Measurements from ENCODE around the gene FBXO11. TPM values are rescaled to one million over a fixed set of nuclear protein-coding genes. Genes with fewer than 3 reads are reported as not detected.

Gene FBXO11
- total RNA-seq, 3 donors from 2014 or later, result 37.1 to 45.1 (median 40.7) TPM

DNA sequence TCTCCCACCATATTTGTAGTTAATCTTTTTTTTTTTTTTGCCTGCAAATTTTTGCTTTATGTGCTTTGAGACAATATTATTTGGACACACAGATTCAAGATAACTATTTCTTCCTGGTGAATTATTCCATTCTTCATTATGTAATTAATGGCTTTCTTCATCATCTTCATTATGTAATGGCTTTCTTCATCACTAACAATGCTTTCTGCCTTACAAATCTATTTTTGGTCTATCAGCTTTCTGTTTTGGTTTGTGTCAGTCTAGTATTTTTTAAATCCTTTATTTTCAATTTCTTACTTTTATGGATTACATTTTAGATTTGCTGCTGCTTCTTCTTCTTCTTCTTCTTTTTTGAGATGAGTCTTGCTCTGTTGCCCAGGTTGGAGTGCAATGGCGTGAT, 62.9 kb downstream of the FBXO11 start:
- no peaks in the 10 kb centered on the region for H3K9me3 Mint-ChIP-seq
- peaks cover 11% of the 10 kb centered on the region for H3K36me3 Mint-ChIP-seq (ENCODE audit: insufficient read depth)
- H3K27me3 Mint-ChIP-seq (ENCODE audit: low read depth), result no peaks in the 10 kb centered on the region
- no peak overlapping the region for H3K4me3 Mint-ChIP-seq
- no peak for DNase-seq
- peaks cover 35% of the 10 kb centered on the region for H3K4me1 Mint-ChIP-seq (ENCODE audit: low read depth)
- no peak for ATAC-seq

DNA sequence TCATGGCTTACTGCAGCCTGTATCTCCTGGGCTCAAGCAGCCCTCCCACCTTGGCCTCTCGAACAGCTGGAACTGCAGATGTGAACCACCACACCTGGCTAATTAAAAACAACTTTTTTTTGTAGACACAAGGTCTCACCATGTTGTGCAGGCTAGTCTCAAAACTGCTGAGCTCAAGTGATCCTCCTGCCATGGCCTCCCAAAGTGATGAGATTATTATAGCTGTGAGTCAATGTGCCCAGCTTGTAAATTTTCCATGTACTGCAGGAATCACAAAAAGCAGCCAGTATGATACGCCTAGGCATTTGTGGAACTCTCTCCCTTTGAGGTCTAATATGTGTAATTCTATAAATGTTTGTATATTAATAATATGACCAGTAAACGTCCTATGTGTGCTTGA, 63.5 kb downstream of the FBXO11 start:
- Mint-ChIP-seq H3K9me3 (no peaks in the 10 kb centered on the region), H3K36me3 (ENCODE audit: insufficient read depth) (peaks cover 9% of the 10 kb centered on the region), H3K4me3 (no peak overlapping the region), H3K27me3 (ENCODE audit: low read depth) (no peaks in the 10 kb centered on the region), H3K4me1 (ENCODE audit: low read depth) (peaks cover 35% of the 10 kb centered on the region)
- ATAC-seq (no peak), DNase-seq (no peak)

DNA sequence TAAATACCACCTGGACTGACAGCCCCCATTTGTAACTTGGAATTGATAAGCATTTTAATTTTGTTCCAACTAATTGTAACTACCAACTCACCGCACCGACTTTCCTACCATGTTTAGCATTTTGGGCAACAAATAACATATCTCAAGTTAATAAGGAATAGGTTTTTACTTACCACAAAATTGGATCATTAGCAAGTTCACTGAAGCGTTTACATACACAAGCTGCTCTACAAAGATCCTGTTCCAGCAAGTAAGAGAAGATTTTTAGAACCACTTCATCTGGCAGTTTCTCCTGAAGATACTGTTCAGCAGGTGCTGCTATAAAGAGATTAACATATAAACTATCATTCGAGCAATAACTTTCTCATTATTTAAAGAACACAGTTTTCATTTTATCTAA, 67.6 kb downstream of the FBXO11 start:
- no peaks in the 10 kb centered on the region for H3K27me3 Mint-ChIP-seq (ENCODE audit: low read depth)
- no peak for DNase-seq
- no peak overlapping the region for H3K4me3 Mint-ChIP-seq
- H3K36me3 Mint-ChIP-seq (ENCODE audit: insufficient read depth), result peaks cover 21% of the 10 kb centered on the region
- H3K9me3 Mint-ChIP-seq, result no peaks in the 10 kb centered on the region
- peaks cover 20% of the 10 kb centered on the region for H3K4me1 Mint-ChIP-seq (ENCODE audit: low read depth)
- ATAC-seq, result no peak

DNA sequence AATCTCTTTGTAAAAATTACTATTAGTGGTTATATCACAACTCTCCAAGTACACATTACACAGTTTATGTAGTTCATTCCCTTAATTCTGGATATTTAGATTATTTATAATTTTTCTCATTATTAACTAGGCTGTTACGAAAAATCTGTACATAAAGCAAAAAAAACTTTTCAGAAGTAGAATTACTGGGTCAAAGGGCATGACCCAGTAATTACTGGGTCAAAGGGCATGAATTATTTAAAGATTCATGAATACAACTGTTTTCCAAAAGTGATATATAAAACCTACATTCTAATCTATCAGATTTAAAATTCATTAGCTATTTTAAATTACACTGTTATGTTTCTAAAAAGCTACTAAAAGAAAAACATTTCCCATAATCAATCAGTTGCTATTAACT, 68.0 kb downstream of the FBXO11 start:
- no peak for ATAC-seq
- no peaks in the 10 kb centered on the region for H3K27me3 Mint-ChIP-seq (ENCODE audit: low read depth)
- H3K4me1 Mint-ChIP-seq (ENCODE audit: low read depth), result peaks cover 16% of the 10 kb centered on the region
- H3K9me3 Mint-ChIP-seq, result no peaks in the 10 kb centered on the region
- no peak overlapping the region for H3K4me3 Mint-ChIP-seq
- no peak for DNase-seq
- H3K36me3 Mint-ChIP-seq (ENCODE audit: insufficient read depth), result peaks cover 21% of the 10 kb centered on the region

DNA sequence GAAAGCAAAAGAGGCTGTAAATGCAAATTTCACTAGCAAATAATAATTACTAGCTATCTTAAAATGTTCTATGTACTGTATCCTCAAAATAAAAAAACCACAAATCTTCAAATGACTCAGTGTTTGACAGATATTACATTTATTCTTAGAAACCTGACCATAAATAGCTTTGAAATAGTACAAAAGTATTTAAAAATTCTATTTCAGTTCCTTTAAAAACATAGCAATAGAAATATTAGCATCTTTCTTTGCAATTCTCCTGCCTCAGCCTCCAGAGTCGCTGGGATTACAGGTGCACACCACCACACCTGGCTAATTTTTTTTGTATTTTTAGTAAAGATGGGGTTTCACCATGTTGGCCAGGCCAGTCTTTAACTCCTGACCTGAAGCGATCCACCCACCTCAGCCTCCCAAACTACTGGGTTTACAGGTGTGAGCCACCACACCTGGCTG, 72.8 kb downstream of the FBXO11 start:
- ATAC-seq (no peak), DNase-seq (no peak)
- Mint-ChIP-seq H3K36me3 (ENCODE audit: insufficient read depth) (peaks cover 38% of the 10 kb centered on the region), H3K4me3 (no peak overlapping the region), H3K4me1 (ENCODE audit: low read depth) (peaks cover 2% of the 10 kb centered on the region), H3K27me3 (ENCODE audit: low read depth) (no peaks in the 10 kb centered on the region), H3K9me3 (no peaks in the 10 kb centered on the region)

DNA sequence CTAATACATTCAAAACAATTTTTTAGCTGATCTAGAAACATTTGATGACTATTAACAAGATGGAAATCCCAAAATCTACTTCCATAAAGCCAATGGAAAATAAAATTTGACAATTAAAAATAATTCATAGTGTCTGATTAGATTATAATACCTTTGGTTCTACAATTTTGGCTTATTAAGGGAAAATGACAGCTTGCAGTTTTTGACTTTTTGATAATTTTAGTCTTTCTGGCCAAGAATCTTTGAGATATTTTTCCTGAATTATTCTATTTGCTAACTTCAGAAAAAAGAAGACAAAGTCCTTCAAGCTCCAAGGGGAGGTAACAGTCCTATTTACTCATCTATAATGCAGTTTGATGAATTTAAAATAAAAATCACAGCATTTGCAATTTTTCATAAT, 83.8 kb downstream of the FBXO11 start:
- ATAC-seq (no peak), DNase-seq (no peak)
- Mint-ChIP-seq H3K4me1 (ENCODE audit: low read depth) (no peaks in the 10 kb centered on the region), H3K36me3 (ENCODE audit: insufficient read depth) (peaks cover 32% of the 10 kb centered on the region), H3K9me3 (no peaks in the 10 kb centered on the region), H3K4me3 (no peak overlapping the region), H3K27me3 (ENCODE audit: low read depth) (no peaks in the 10 kb centered on the region)

DNA sequence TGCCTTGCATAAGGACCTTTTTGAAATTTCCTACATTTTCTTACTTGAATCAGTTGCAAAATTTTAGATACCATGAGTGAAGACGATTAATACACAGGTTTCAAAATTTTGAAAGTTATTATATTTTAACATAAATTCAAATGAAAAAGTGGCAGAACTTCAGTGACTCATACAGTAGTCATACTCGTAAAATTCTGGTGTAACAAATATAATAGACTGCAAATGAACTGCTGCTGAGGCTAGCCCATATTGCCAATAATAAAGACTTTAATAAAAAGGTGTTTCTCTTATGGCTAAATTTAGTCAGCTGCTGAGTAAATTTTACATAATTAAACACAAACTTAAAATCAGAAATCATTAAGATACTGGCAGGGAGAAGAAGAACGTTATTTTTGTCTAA, 86.5 kb downstream of the FBXO11 start:
- Mint-ChIP-seq H3K36me3 (ENCODE audit: insufficient read depth) (peaks cover 42% of the 10 kb centered on the region), H3K9me3 (no peaks in the 10 kb centered on the region), H3K27me3 (ENCODE audit: low read depth) (no peaks in the 10 kb centered on the region), H3K4me1 (ENCODE audit: low read depth) (no peaks in the 10 kb centered on the region), H3K4me3 (no peak overlapping the region)
- ATAC-seq, result no peak
- DNase-seq, result no peak

DNA sequence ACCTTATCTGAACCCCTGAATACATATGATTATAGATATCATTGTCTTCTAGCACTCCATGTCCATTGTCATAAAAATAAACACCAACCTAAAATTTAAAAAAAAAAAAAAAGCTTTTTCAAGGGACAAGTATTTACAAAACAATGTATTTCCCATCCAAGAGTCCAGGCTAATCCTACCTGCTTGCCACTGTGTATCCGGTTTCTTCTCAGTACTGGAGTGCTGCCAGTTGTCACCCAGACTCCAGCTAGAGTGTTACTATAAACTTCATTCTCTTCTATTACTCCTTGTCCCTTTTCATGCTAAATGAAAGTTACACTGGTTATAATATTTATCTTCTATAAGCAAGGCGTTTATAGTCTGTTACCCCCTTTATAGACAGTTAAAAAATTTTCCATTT, 87.5 kb downstream of the FBXO11 start:
- ATAC-seq (no peak), DNase-seq (no peak)
- Mint-ChIP-seq H3K4me1 (ENCODE audit: low read depth) (no peaks in the 10 kb centered on the region), H3K4me3 (no peak overlapping the region), H3K9me3 (no peaks in the 10 kb centered on the region), H3K27me3 (ENCODE audit: low read depth) (no peaks in the 10 kb centered on the region), H3K36me3 (ENCODE audit: insufficient read depth) (peaks cover 42% of the 10 kb centered on the region)

DNA sequence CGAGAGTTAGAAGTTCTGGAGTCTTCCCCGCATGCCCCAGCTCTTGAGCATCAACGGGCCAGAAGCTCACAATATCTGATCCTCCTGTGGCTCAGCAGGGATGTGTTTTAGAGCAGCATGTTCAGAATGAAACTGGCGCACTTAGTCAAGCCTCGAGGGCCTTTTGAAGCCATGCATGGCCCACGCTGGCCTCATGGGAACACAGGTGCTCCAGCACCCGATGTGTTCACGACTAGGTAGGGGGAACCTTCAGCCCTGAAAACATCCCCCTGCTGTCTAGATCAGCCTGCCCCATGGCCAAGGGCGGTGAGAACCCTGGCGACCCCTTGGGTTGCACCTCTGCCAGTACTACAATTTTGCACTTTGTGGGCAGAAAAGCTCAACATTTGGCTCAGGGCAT, 90.5 kb downstream of the FBXO11 start:
- H3K4me3 Mint-ChIP-seq, result no peak overlapping the region
- DNase-seq, result no peak
- peaks cover 51% of the 10 kb centered on the region for H3K36me3 Mint-ChIP-seq (ENCODE audit: insufficient read depth)
- H3K4me1 Mint-ChIP-seq (ENCODE audit: low read depth), result peaks cover 2% of the 10 kb centered on the region
- no peaks in the 10 kb centered on the region for H3K27me3 Mint-ChIP-seq (ENCODE audit: low read depth)
- ATAC-seq, result no peak
- no peaks in the 10 kb centered on the region for H3K9me3 Mint-ChIP-seq

DNA sequence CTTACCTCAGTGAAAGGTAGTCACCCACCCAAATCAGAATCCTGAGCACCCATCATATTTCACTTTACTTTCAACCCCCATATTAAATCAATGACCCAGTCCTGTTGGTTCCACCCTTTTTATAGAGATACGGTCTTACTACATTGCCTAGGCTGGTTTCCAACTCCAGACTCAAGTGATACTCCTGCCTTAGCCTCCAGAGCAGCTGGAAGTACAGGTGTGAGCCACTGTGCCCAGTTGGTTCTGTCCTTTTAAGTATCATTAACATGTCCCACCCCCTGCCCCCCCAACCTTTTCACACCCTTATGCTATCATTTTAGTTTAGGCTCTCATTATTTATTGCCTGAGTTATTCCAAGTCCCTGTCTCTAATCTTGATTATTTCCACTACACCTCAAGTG, 94.6 kb downstream of the FBXO11 start:
- no peak overlapping the region for H3K4me3 Mint-ChIP-seq
- H3K36me3 Mint-ChIP-seq (ENCODE audit: insufficient read depth), result peaks cover 51% of the 10 kb centered on the region
- peaks cover 2% of the 10 kb centered on the region for H3K4me1 Mint-ChIP-seq (ENCODE audit: low read depth)
- no peaks in the 10 kb centered on the region for H3K27me3 Mint-ChIP-seq (ENCODE audit: low read depth)
- H3K9me3 Mint-ChIP-seq, result no peaks in the 10 kb centered on the region
- DNase-seq (no peak), ATAC-seq (no peak)

DNA sequence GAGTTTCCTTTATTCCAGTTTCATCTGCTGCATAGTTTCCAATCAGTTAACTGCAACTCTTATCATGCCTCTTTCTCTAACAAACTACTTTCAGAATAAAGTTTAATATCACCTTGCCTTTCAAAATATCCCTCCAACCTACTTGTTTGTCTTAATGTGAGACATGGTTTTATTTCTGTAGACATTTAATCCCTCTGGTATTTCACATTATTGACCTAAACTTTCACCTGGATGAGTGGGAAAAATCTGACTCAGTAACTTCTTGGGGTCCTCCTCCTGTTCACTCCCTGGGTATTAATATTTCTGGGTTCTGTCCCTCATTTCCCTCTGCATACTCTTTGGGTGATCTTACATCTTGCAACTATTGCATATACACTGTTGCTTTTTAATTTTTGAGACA, 95.4 kb downstream of the FBXO11 start:
- peaks cover 55% of the 10 kb centered on the region for H3K36me3 Mint-ChIP-seq (ENCODE audit: insufficient read depth)
- no peak overlapping the region for H3K4me3 Mint-ChIP-seq
- H3K4me1 Mint-ChIP-seq (ENCODE audit: low read depth), result peaks cover 2% of the 10 kb centered on the region

DNA sequence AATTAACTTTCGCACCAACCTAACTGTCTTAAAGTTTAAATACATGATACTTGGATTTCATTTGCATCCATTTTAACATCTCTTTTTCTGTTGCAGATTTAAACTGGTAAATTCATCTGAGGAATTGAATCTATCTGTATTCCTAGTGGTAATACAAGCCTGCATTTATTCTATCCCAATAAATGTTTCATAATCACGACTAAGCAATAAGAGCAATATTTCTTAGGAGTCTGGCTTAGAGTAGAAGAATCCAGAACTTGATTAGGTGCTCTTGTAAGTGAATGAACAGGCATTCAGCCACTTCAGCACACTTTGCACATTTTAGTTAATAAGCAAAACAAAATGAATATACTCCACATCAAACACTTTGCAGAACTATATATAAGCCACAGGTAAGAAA, 96.4 kb downstream of the FBXO11 start:
- H3K9me3 Mint-ChIP-seq, result no peaks in the 10 kb centered on the region
- H3K4me1 Mint-ChIP-seq (ENCODE audit: low read depth), result peaks cover 2% of the 10 kb centered on the region

More for the DNA sequence above, 95.4 kb downstream of the FBXO11 start:
- no peaks in the 10 kb centered on the region for H3K9me3 Mint-ChIP-seq
- ATAC-seq (no peak), DNase-seq (no peak)
- no peaks in the 10 kb centered on the region for H3K27me3 Mint-ChIP-seq (ENCODE audit: low read depth)

DNA sequence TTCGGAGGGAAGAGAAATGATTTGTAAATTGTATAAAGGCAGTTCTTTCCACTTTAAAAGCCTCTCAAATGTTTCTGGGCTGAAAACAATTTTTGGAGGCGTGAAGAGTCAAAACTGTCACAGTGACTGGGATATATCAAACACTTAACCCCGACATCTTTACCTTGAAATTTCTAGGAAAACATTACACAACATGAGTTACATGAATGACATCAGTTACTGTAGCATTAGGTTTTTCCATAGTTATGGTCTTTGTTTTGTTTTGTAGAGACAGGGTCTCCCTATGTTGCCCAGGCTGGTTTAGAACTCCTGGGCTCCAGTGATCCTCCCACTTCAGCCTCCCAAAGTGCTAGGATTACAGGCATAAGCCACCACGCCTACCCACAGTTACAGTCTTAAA, 97.7 kb downstream of the FBXO11 start:
- peaks cover 65% of the 10 kb centered on the region for H3K36me3 Mint-ChIP-seq (ENCODE audit: insufficient read depth)
- H3K4me3 Mint-ChIP-seq, result no peak overlapping the region
- H3K27me3 Mint-ChIP-seq (ENCODE audit: low read depth), result no peaks in the 10 kb centered on the region
- ATAC-seq, result peak in 1 of 2 donors; percentile 32
- DNase-seq, result no peak
- peaks cover 1% of the 10 kb centered on the region for H3K9me3 Mint-ChIP-seq
- peaks cover 2% of the 10 kb centered on the region for H3K4me1 Mint-ChIP-seq (ENCODE audit: low read depth)

More for the DNA sequence above, 96.4 kb downstream of the FBXO11 start:
- H3K36me3 Mint-ChIP-seq (ENCODE audit: insufficient read depth), result peaks cover 61% of the 10 kb centered on the region
- no peak for ATAC-seq
- no peak overlapping the region for H3K4me3 Mint-ChIP-seq
- DNase-seq, result no peak
- no peaks in the 10 kb centered on the region for H3K27me3 Mint-ChIP-seq (ENCODE audit: low read depth)

DNA sequence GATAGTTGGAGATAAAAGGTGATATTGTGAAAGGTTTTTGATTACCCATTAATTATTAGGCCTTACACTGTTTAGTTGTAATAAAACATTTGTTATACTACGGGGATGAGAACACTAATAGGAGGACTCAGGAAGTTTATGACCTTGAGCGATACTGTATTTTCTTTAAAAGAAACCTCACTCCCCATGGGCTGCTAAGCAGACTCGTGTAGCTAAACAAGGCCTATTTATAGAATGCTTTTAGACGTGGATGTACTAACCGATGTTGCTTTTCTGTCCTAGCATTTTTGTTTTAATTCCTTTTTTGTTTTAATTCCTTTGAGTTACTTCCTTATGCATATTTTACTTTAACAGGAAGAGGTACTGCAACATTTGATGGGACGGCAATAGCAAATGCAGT, 100.4 kb downstream of the FBXO11 start:
- no peak for DNase-seq
- H3K36me3 Mint-ChIP-seq (ENCODE audit: insufficient read depth), result peaks cover 66% of the 10 kb centered on the region
- peaks cover 9% of the 10 kb centered on the region for H3K9me3 Mint-ChIP-seq
- H3K27me3 Mint-ChIP-seq (ENCODE audit: low read depth), result no peaks in the 10 kb centered on the region
- no peak overlapping the region for H3K4me3 Mint-ChIP-seq
- no peak for ATAC-seq
- H3K4me1 Mint-ChIP-seq (ENCODE audit: low read depth), result no peaks in the 10 kb centered on the region

DNA sequence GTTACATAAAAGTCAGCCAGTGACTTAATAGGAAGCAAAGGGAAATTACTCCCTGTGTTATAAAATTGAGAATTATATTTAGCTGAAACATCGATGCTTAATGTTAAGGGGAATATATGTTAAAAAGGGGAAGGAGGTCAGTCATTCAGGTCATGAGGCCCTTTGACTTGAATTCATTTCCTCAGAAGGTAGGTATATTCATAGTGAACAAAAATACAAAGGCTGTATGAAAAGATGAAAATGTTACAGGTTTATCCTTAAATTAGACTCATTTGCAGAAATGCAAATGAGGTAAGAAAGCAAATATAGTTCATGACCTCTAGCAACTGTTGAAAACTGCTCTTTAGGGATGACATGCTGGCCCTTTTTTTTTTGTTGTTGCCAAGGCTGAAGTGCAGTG, 102.5 kb downstream of the FBXO11 start:
- no peaks in the 10 kb centered on the region for H3K4me1 Mint-ChIP-seq (ENCODE audit: low read depth)
- H3K9me3 Mint-ChIP-seq, result peaks cover 9% of the 10 kb centered on the region
- no peak overlapping the region for H3K4me3 Mint-ChIP-seq
- no peak for DNase-seq
- no peak for ATAC-seq
- no peaks in the 10 kb centered on the region for H3K27me3 Mint-ChIP-seq (ENCODE audit: low read depth)
- H3K36me3 Mint-ChIP-seq (ENCODE audit: insufficient read depth), result peaks cover 81% of the 10 kb centered on the region

DNA sequence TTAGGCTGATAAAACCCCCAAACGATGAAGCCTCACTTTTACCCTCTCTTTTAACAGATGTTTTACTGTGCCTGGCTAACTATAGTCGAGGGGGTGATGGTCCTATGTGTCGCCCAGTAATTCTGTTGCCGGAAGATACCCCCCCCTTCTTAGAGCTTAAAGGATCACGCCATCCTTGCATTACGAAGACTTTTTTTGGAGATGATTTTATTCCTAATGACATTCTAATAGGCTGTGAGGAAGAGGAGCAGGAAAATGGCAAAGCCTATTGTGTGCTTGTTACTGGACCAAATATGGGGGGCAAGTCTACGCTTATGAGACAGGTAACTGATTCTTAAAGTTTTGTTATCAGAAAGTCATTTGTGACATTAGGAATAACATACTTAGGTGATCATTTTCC, 102.9 kb downstream of the FBXO11 start:
- no peak for ATAC-seq
- no peak overlapping the region for H3K4me3 Mint-ChIP-seq

More for the DNA sequence above, 102.9 kb downstream of the FBXO11 start:
- peaks cover 9% of the 10 kb centered on the region for H3K9me3 Mint-ChIP-seq
- peaks cover 81% of the 10 kb centered on the region for H3K36me3 Mint-ChIP-seq (ENCODE audit: insufficient read depth)
- no peaks in the 10 kb centered on the region for H3K4me1 Mint-ChIP-seq (ENCODE audit: low read depth)
- no peak for DNase-seq
- H3K27me3 Mint-ChIP-seq (ENCODE audit: low read depth), result no peaks in the 10 kb centered on the region

Measured in activated T-cell treated with anti-CD3 and anti-CD28 coated beads, Interleukin-2, amount 50 U/mL, for 4 hours (primary cell).